Transverse colon (tissue), 4 donors: ENCODE results near the gene LILRB2. TPM values are rescaled to one million over a fixed set of nuclear protein-coding genes. Genes with fewer than 3 reads are reported as not detected.

Experiments used
- small RNA-seq, 4 donors: library from RNA; depleted of rRNA; stranded (forward); fragments of <200 nt; gene quantifications; one replicate each; pipeline ENCODE3, GENCODE V24; 2016
- total RNA-seq, 4 donors: library from RNA; depleted of rRNA; stranded (reverse); fragments of >200 nt; gene quantifications; one replicate each; pipeline ENCODE4 v1.1.0, GENCODE V29; 2016

The LILRB2 gene
- total RNA-seq, 4 donors from 2014 or later: 1.6 to 3.4 (median 2.1) TPM

Small RNAs within 50 kb of the gene (small RNA-seq; reads per million reads assigned to genes)
- gene AC245884.12 (0 reads per million in 4 donors), gene MIR4752 (0 reads per million in 4 donors), gene RNU6-1307P (0 reads per million in 4 donors)

Other genes with a start within 250 kb of the LILRB2 start
- not detected for gene VSTM1, start 217.2 kb downstream of the LILRB2 start, total RNA-seq
- not detected for gene TARM1, start 199.7 kb downstream of the LILRB2 start, total RNA-seq
- gene OSCAR, start 180.3 kb downstream of the LILRB2 start, total RNA-seq: 1 to 10 TPM in 1 of 4 donors, under 1 TPM in 2, not detected in 1; 0.27 to 3.2 (median 0.75) TPM
- 100 to 1,000 TPM in 2 of 4 donors, 10 to 100 TPM in 2; 25.4 to 316 (median 97.3) TPM for gene NDUFA3, start 178.3 kb downstream of the LILRB2 start, total RNA-seq
- 10 to 100 TPM in 3 of 4 donors, 1 to 10 TPM in 1; 9.8 to 25.8 (median 14.0) TPM for gene TFPT, start 165.5 kb downstream of the LILRB2 start, total RNA-seq
- 10 to 100 TPM; 24.7 to 50.5 (median 34.9) TPM for gene PRPF31, start 165.4 kb downstream of the LILRB2 start, total RNA-seq
- 10 to 100 TPM; 28.1 to 85.7 (median 32.1) TPM for gene CNOT3, start 143.3 kb downstream of the LILRB2 start, total RNA-seq
- gene LENG1, start 121.4 kb downstream of the LILRB2 start, total RNA-seq: 10 to 100 TPM in 1 of 4 donors, 1 to 10 TPM in 3; 3.4 to 11.1 (median 5.8) TPM
- gene TMC4, start 108.0 kb downstream of the LILRB2 start, total RNA-seq: 100 to 1,000 TPM in 3 of 4 donors, 10 to 100 TPM in 1; 91.5 to 386 (median 180) TPM
- 100 to 1,000 TPM; 180 to 249 (median 218) TPM for gene MBOAT7, start 91.5 kb downstream of the LILRB2 start, total RNA-seq
- 100 to 1,000 TPM in 1 of 4 donors, 10 to 100 TPM in 3; 62.0 to 138 (median 65.9) TPM for gene TSEN34, start 89.8 kb downstream of the LILRB2 start, total RNA-seq
- gene RPS9, start 80.3 kb downstream of the LILRB2 start, total RNA-seq: 1,000 to 10,000 TPM in 3 of 4 donors, 100 to 1,000 TPM in 1; 912 to 1,639 (median 1,317) TPM
- 1 to 10 TPM; 2.2 to 7.6 (median 4.6) TPM for gene LILRB3, start 58.1 kb downstream of the LILRB2 start, total RNA-seq
- gene LILRA6, start 38.3 kb downstream of the LILRB2 start, total RNA-seq: 1 to 10 TPM in 2 of 4 donors, under 1 TPM in 1, not detected in 1; 0.79 to 1.4 (median 1.1) TPM
- 10 to 100 TPM in 1 of 4 donors, 1 to 10 TPM in 3; 8.3 to 10.7 (median 9.1) TPM for gene LILRB5, start 23.8 kb downstream of the LILRB2 start, total RNA-seq
- gene LILRA5, start 32.1 kb upstream of the LILRB2 start, total RNA-seq: 1 to 10 TPM in 2 of 4 donors, not detected in 2; 1.6 TPM
- gene LILRA4, start 58.1 kb upstream of the LILRB2 start, total RNA-seq: under 1 TPM in 2 of 4 donors, not detected in 2; 0.14 to 0.79 TPM
- gene LAIR1, start 83.8 kb upstream of the LILRB2 start, total RNA-seq: 10 to 100 TPM in 2 of 4 donors, 1 to 10 TPM in 2; 1.9 to 18.4 (median 7.3) TPM
- gene TTYH1, start 134.4 kb upstream of the LILRB2 start, total RNA-seq: 1 to 10 TPM; 1.1 to 7.5 (median 3.0) TPM
- gene LENG8, start 168.1 kb upstream of the LILRB2 start, total RNA-seq: 1,000 to 10,000 TPM in 1 of 4 donors, 100 to 1,000 TPM in 3; 194 to 1,037 (median 566) TPM
- gene LENG9, start 182.7 kb upstream of the LILRB2 start, total RNA-seq: 10 to 100 TPM in 3 of 4 donors, 1 to 10 TPM in 1; 1.1 to 16.5 (median 12.3) TPM
- gene CDC42EP5, start 192.2 kb upstream of the LILRB2 start, total RNA-seq: 100 to 1,000 TPM; 210 to 231 (median 214) TPM
- gene LAIR2, start 221.7 kb upstream of the LILRB2 start, total RNA-seq: 1 to 10 TPM in 1 of 4 donors, not detected in 3; 3.2 TPM